Activated CD4-positive, alpha-beta T cell treated with anti-CD3 and anti-CD28 coated beads for 24 hours (primary cell): ENCODE results near the gene PRRG1.
"Not testable (repeated sequence)": the region's sequence is repeated elsewhere in the genome, so short reads cannot be mapped to it uniquely, and the experiment has no call there.

Experiments
- DNase-seq, 2 donors: peaks; one replicate each; pipeline ENCODE4 v3.0.0-alpha.2; 2020; ENCODE audit warnings: low read depth in 2 of 2

Gene PRRG1

DNA sequence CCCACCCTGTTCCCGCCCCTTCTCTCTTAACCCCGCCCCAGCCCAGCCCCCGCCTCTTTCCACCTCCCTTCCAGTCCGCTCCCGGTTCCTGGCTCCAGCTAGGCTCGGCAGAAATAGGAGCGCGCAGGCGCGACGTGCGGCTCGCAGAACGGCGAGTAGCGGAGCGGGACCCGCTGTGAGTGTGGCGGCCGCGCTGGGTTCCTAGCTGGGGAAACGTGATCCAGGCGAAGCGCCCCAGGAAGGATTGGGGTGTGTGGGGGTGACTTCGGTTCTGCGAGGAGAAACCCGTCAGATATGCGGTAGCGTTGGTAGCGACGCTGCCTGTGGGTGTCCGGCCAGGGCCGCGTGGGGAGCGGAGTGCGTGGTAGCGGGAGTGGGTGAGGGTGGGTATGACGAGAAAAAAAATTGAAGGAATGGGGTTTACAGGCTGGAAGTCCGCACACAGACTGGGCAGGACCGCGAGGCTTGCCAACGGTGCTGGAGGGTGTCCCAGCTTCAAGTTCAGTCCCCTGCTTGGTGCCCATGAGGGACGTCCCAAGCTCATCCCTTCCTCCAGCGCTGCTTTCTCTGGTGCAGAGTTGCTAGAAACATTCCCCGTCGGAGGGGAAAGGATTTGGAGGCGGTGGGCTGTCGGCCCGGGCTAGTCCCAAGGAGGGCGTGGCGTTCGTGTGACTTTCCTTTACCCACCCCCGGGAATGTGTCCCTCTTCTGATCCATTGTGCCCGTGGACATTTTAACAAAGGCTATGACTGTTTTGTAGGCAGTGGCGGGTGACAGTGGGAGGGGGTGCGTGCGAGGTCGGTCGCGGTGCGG is at the start of gene PRRG1:
TSS of gene PRRG1 (plus strand) at position 144 of the 813 bp plus-strand sequence. CDS start 56,886 bp downstream, outside the sequence.
- no peak for DNase-seq

- DNase-seq, result no peak
Measured at GRCh38 chrX:37302569-37302968, 46.6 kb upstream of the PRRG1 start.

DNA sequence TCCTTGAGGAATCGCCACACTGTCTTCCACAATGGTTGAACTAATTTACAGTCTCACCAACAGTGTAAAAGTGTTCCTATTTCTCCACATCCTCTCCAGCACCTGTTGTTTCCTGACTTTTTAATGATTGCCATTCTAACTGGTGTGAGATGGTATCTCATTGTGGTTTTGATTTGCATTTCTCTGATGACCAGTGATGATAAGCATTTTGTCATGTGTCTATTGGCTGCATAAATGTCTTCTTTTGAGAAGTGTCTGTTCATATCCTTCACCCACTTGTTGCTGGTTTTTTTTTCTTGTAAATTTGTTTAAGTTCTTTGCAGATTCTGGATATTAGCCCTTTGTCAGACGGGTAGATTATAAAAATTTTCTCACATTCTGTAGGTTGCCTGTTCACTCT is 43.9 kb upstream of the PRRG1 start:
- DNase-seq, result not testable (repeated sequence)

- no peak for DNase-seq
Measured at GRCh38 chrX:37314531-37314930, 34.6 kb upstream of the PRRG1 start.

GRCh38 chrX:37315511-37316248 is 33.5 kb upstream of the PRRG1 start:
- no peak for DNase-seq

DNA sequence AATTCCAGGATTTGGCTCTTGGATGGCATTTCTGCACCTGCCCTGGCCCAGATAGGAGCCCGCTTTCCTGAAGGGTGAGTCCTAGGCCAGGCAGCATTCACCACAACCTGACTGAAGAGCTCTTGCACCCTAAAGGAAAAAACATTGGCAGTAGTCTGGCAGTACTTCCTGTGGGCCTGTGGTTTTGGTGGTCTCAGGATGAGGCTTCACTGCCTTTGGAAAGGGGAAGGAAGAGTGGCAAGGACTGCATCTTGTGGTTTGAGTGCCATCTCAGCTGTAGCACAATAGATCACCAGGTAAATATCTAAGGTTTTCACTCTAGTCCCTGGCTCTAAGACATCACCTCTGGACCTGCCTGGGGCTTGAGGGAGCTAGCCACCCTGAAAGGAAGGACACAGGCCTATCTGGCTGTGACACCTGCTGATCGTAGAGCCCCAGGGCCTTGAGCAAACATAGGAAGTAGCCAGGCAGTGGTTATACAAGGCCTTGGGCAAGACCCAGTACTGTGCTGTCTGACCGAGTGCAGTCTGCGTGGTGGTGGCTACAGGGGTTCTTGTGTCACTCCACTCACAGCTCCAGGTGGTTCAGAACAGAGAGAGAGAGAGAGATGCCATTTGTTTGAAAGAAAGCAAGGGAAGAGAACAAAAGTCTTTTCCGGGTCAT is 28.5 kb upstream of the PRRG1 start:
- no peak for DNase-seq

DNA sequence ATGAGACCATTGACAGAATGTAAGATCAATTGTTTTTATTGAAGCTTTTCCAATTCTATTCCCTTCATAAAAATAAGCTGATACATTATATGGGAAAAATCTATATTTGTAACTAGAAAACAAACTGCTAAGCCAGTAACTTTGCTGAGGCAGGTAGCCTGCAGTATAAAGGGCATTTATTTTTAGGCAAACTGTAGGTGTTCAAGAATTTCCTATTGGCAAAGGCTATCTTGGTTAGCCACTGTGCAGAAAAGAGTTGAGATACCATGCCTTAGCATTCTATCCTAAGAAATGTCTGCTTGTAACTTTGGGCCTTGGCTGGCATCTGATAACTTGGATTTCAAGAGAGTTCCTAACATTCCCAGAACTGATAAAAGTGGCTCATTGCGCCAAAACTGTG is 18.5 kb upstream of the PRRG1 start:
- DNase-seq, result no peak

DNA sequence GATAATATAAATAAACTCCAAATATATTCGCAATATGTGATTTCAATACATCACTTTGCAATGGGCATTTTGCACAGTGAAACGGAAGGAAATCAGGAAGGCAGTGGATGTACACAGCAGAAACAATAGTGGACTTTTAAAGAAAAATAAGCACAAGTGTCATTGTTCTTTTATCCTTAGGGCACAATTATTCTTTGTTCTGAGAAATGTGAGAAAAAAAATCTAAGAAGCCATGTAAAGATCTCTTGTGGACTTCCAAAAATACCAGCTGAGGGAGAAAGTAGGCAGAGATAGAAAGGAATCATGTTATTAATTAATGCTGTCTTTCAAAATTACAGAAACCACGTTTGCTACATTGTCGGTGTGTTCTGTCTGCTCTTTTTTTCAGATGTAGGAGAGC is 17.6 kb upstream of the PRRG1 start:
- DNase-seq, result no peak

- no peak for DNase-seq
Measured at GRCh38 chrX:37332055-37332454, 17.1 kb upstream of the PRRG1 start.

DNA sequence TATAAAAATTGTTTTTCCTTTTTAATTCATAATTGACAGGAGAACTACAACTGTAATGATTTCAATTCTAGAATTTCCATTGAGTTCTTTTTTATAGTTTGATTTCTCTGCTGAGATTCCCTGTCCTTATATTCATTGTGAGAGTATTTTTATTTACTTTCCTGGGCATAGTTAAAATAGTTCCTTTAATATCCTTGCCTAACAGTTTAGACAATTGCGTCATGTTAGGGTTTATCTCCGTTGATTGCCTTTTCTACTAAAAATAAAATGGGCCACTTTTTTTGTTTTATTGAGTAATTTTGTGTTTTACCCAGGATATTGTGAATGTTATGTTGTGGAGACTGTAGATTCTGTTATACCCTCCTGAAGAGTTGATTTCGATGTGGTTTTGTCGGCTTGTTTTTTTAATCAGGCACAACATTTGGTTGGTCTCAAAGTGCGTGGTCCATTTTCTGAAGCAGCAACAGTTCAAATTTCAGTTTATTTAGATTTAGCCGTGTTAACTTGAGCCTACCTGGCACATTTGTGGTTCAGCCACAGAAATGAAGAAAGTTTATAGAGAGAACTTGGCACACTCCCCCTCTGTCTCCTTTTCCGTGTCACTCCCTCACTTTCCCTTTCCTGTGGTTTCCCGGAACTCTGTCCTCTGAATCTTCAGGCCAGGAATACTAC is 16.0 kb upstream of the PRRG1 start:
- DNase-seq, result no peak

GRCh38 chrX:37347420-37347819 is 1.7 kb upstream of the PRRG1 start:
- DNase-seq, result no peak

- DNase-seq, result no peak
Measured at GRCh38 chrX:37348231-37348970, 763 bp upstream of the PRRG1 start.

- no peak for DNase-seq
Measured at GRCh38 chrX:37348971-37349220, 268 bp upstream of the PRRG1 start.

- DNase-seq, result no peak
Measured at GRCh38 chrX:37350034-37350365, 836 bp downstream of the PRRG1 start.

GRCh38 chrX:37353646-37354045 is 4.5 kb downstream of the PRRG1 start:
- no peak for DNase-seq

GRCh38 chrX:37357436-37357835 is 8.3 kb downstream of the PRRG1 start:
- no peak for DNase-seq

DNA sequence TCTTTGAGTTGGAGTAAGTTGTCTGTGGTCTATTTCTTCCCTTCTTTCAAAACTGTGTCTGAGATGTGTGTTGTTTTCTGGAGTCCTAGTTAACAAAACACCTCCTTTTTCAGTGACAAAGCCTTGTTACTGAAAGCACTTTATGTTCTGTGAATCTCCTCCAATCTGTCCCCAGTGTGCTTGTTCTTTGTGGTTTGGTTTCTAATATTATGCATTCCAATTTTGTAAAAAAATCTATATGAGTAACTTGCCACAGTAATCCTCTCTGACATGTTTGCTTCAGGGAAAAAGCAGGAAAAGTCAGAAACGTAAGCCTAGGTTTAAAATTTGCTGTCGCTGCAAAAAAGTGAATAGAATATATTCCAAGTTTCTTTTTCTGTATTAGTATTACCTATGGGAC is 12.4 kb downstream of the PRRG1 start:
- no peak for DNase-seq

DNA sequence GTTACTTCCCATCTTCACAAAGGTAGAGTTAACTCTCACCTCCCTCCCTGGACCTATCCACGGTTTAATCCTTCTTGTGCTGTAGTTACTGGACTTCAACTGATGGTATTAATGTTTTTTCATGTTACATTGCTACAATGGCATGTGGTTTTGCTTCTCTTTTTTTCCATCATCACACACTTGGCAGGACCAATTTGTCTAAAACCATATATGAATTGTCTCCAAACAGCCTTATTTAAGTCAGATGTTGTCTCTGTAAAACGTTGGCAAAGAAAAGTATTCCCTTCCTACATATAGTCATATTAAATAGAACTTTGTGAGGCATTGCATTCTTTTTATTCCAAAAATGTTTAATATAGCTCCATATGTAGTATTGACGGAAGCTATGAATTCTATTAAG is 15.5 kb downstream of the PRRG1 start:
- no peak for DNase-seq

DNA sequence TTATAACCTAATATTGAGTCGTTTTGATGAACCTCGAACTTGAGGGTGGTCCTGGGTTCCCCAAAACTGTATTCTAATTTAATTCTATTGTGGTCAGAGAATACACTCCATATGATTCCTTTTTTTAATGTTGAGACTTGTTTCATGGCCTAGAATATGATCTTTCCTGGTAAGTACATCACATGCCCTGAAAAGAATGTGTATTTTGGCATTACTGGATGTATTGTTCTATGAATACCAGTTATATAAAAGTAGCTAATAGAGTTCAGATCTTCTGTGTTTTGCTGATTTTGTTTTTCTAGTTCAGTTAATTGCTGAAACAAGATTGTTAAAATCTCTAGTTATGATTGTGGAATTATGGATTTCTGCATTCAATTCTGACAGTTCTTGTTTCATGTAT is 18.8 kb downstream of the PRRG1 start:
- no peak for DNase-seq

- DNase-seq, result no peak
Measured at GRCh38 chrX:37370499-37371141, 21.5 kb downstream of the PRRG1 start.

DNA sequence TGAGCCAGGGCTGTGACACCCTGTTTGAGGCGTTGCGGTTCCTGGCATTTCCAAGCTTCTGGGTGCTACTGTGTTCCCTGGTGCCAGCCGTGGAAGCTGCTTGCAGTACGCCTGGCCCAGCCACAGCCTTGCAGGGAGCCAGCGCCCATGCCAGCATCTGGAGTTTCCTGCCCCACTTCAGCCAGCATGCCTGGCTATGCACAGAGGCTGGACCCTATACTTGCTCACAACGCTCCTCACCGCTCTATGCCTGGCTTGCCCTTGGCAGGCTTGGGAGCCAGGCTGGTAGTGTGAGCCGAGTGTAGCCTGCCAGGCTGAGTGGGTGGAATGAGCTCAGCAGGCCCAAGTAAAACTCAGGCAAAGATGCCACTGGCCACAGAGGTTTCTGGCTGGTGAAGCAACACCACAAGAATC is 22.4 kb downstream of the PRRG1 start:
- DNase-seq, result no peak
